GM21381 (cell line): ENCODE data around the gene SEPTIN5.
"Not testable (repeated sequence)": the region's sequence is repeated elsewhere in the genome, so short reads cannot be mapped to it uniquely, and the experiment has no call there.

Experiments
- ATAC-seq: cut with Tn5 transposase; IDR thresholded peaks from one replicate; pipeline ENCODE4 v1.9.1; 2021; ENCODE audit warnings: mild to moderate bottlenecking, moderate library complexity; ENCODE audit not compliant: unreplicated experiment

The SEPTIN5 gene

GRCh38 chr22:19714312-19715187, at the start of gene SEPTIN5:
SEPTIN5 (plus strand) TSS chr22:19714503; CDS start chr22:19714589, 86 bp downstream.
- ATAC-seq, result no peak

- ATAC-seq, result no peak
These were observed 49.1 kb upstream of the SEPTIN5 start for GRCh38 chr22:19664951-19665783.

- no peak for ATAC-seq
These were observed 48.3 kb upstream of the SEPTIN5 start for GRCh38 chr22:19665784-19666672.

- ATAC-seq, result no peak
These were observed 47.4 kb upstream of the SEPTIN5 start for GRCh38 chr22:19666673-19667593.

GRCh38 chr22:19667872-19668740, 46.2 kb upstream of the SEPTIN5 start:
- ATAC-seq, result no peak

GRCh38 chr22:19668748-19669147, 45.6 kb upstream of the SEPTIN5 start:
- no peak for ATAC-seq

- ATAC-seq, result no peak
These were observed 44.7 kb upstream of the SEPTIN5 start for GRCh38 chr22:19669570-19669969.

GRCh38 chr22:19671316-19671715, 43.0 kb upstream of the SEPTIN5 start:
- ATAC-seq, result no peak

GRCh38 chr22:19672054-19672776, 42.1 kb upstream of the SEPTIN5 start:
- no peak for ATAC-seq

GRCh38 chr22:19673660-19674059, 40.6 kb upstream of the SEPTIN5 start:
- ATAC-seq, result no peak

- ATAC-seq, result no peak
These were observed 40.0 kb upstream of the SEPTIN5 start for GRCh38 chr22:19674129-19674928.

GRCh38 chr22:19674929-19675253, 39.4 kb upstream of the SEPTIN5 start:
- no peak for ATAC-seq

GRCh38 chr22:19675428-19675827, 38.9 kb upstream of the SEPTIN5 start:
- ATAC-seq, result no peak

- not testable (repeated sequence) for ATAC-seq
These were observed 37.9 kb upstream of the SEPTIN5 start for GRCh38 chr22:19676437-19676836.

- ATAC-seq, result no peak
These were observed 35.3 kb upstream of the SEPTIN5 start for GRCh38 chr22:19678949-19679521.

- ATAC-seq, result no peak
These were observed 34.7 kb upstream of the SEPTIN5 start for GRCh38 chr22:19679522-19680101.
